ENCODE results near the gene ANP32B.

DNA sequence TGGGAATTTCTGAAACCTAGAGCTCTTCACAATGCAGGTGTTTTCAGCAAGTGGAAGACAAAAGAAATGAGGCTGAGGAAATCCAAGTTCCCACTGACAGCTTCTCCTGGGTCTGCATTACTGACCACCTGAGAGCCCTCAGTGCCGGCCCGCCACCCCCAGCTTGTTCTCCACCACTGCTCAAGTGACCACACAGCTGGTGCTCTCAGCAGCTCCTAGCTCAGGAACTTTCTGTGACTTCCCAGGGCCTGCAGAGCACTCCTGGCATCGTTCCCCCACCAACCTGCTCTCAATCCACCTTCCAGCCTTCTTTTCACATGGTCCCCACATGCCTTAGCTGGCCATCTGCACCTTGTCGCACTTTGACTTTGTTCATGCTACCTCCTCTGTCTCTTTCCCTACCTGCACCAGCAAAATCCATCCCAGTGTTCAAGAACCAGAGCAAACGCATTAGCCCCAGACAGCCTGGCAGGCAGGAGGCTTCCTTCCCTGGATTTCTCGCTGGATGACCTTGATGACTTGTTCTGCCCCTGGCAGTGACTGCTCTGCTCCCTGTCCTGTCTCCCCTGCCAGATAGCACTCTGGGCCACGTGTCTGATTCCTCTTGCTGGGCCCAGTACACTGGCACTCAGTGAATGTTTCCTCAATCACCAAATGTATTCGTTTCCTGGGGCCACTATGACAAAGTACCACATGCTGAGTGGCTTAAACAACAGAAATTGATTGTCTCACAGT lies 38.3 kb downstream of the ANP32B start:
- TF ChIP-seq CTCF (optimal IDR thresholded peaks at IDR 0.05 in 1 of 3, IDR thresholded peaks at IDR 0.05 in 1 of 3, conservative IDR thresholded peaks at IDR 0.05 in 1 of 3; ENCODE audit: extremely low read depth in 1 of 3, insufficient read depth in 2 of 3, low read length in 3 of 3) (no peak), EZH2 (IDR thresholded peaks at IDR 0.05; ENCODE audit: low read length) (no peak)
